ENCODE results near the gene SNX18. TPM values are rescaled to one million over a fixed set of nuclear protein-coding genes. Genes with fewer than 3 reads are reported as not detected.

SNX18 gene
- total RNA-seq, 4 donors from 2014 or later, result 17.9 to 43.2 (median 24.4) TPM

DNA sequence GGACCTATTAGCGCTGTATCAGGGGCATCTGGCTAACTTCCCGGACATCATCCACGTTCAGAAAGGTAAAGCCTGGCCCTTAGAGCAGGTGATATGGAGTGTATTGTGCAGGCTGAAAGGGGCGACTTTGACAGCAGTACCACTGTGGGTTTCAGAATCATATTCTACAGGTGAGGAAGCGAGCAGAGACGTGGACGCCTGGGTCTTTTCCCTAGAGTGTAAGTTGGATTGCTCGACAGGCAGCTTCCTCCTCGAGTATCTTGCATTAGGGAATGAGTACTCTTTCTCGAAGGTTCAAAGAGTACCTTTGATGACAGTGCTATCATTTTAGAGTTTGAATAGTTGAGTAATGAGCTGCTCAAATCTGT, 1.9 kb downstream of the SNX18 start:
- H3K4me3 ChIP-seq, result peak overlapping the region; percentile 82
- WGBS, result 62% methylated on average over 9 of the region's 10 CpGs
- TF ChIP-seq EP300 (IDR thresholded peaks at IDR 0.05) (no peak), CTCF (IDR thresholded peaks at IDR 0.05) (no peak), POLR2AphosphoS5 (IDR thresholded peaks at IDR 0.05) (no peak), POLR2A (IDR thresholded peaks at IDR 0.05) (no peak)
- no peaks in the 10 kb centered on the region for H3K27me3 ChIP-seq
- no peaks in the 10 kb centered on the region for H3K9me3 ChIP-seq
- no peak for DNase-seq (ENCODE audit: low spot score in 2 of 2)
- no peaks in the 10 kb centered on the region for H3K36me3 ChIP-seq
- peak overlapping the region; percentile 88 for H3K27ac ChIP-seq
- H3K4me1 ChIP-seq, result peaks cover 71% of the 10 kb centered on the region

GRCh38 chr5:54520438-54520846, 2.9 kb downstream of the SNX18 start:
- H3K9me3 ChIP-seq, result no peaks in the 10 kb centered on the region
- WGBS, result 12% methylated on average over 7 of the region's 7 CpGs
- peak overlapping the region; percentile 88 for H3K27ac ChIP-seq
- H3K27me3 ChIP-seq, result no peaks in the 10 kb centered on the region
- H3K36me3 ChIP-seq, result no peaks in the 10 kb centered on the region
- peaks cover 78% of the 10 kb centered on the region for H3K4me1 ChIP-seq
- no peak for DNase-seq (ENCODE audit: low spot score in 2 of 2)
- H3K4me3 ChIP-seq, result peak overlapping the region; percentile 82
- no peak for TF ChIP-seq POLR2A (IDR thresholded peaks at IDR 0.05)
- no peak for TF ChIP-seq CTCF (IDR thresholded peaks at IDR 0.05)
- TF ChIP-seq POLR2AphosphoS5 (IDR thresholded peaks at IDR 0.05), result no peak
- no peak for TF ChIP-seq EP300 (IDR thresholded peaks at IDR 0.05)

GRCh38 chr5:54520940-54521339, 3.4 kb downstream of the SNX18 start:
- TF ChIP-seq POLR2A (IDR thresholded peaks at IDR 0.05), result no peak
- TF ChIP-seq POLR2AphosphoS5 (IDR thresholded peaks at IDR 0.05), result no peak
- TF ChIP-seq EP300 (IDR thresholded peaks at IDR 0.05), result no peak
- no peak for TF ChIP-seq CTCF (IDR thresholded peaks at IDR 0.05)
- H3K27ac ChIP-seq, result peak overlapping the region; percentile 88
- H3K4me1 ChIP-seq, result peaks cover 83% of the 10 kb centered on the region
- no peaks in the 10 kb centered on the region for H3K27me3 ChIP-seq
- no peak for DNase-seq (ENCODE audit: low spot score in 2 of 2)
- H3K36me3 ChIP-seq, result no peaks in the 10 kb centered on the region
- 55% methylated on average over 2 of the region's 2 CpGs for WGBS
- no peaks in the 10 kb centered on the region for H3K9me3 ChIP-seq
- H3K4me3 ChIP-seq, result peak overlapping the region; percentile 82

- Histone ChIP-seq H3K27me3 (no peaks in the 10 kb centered on the region), H3K4me3 (peak overlapping the region; percentile 82), H3K9me3 (no peaks in the 10 kb centered on the region), H3K27ac (no peak overlapping the region), H3K36me3 (no peaks in the 10 kb centered on the region), H3K4me1 (peaks cover 86% of the 10 kb centered on the region)
- TF ChIP-seq EP300 (IDR thresholded peaks at IDR 0.05) (no peak), POLR2AphosphoS5 (IDR thresholded peaks at IDR 0.05) (no peak), CTCF (IDR thresholded peaks at IDR 0.05) (no peak), POLR2A (IDR thresholded peaks at IDR 0.05) (no peak)
- WGBS, result 75% methylated on average over 5 of the region's 5 CpGs
- no peak for DNase-seq (ENCODE audit: low spot score in 2 of 2)
These were observed 4.4 kb downstream of the SNX18 start for GRCh38 chr5:54521856-54522479.

DNA sequence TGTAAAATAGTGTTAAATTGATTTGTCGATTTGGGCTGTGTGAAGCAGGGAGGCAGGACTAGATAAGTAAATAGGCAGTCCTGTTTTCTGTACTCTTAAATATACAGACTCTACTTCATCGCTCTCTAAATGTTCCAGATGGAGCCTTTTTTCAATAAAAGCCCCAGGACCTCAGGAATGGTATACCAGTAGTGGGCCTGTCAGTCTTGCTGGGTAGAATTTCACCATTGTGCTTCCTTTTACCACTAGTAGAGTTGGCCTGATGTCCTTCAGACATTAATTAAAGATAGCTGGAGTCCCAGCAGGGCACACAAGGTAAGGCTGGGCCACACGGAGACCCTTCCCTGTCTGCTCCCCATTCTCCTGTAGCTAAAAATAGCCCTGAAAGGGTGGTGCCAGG, 6.0 kb downstream of the SNX18 start:
- H3K27ac ChIP-seq, result peak overlapping the region; percentile 27

More for the DNA sequence above, 6.0 kb downstream of the SNX18 start:
- no peak overlapping the region for H3K4me3 ChIP-seq
- no peaks in the 10 kb centered on the region for H3K36me3 ChIP-seq
- no peak for DNase-seq (ENCODE audit: low spot score in 2 of 2)
- TF ChIP-seq POLR2AphosphoS5 (IDR thresholded peaks at IDR 0.05), result no peak
- TF ChIP-seq POLR2A (IDR thresholded peaks at IDR 0.05), result no peak
- TF ChIP-seq CTCF (IDR thresholded peaks at IDR 0.05), result no peak
- TF ChIP-seq EP300 (IDR thresholded peaks at IDR 0.05), result no peak
- H3K27me3 ChIP-seq, result no peaks in the 10 kb centered on the region
- 76% methylated on average over 3 of the region's 3 CpGs for WGBS
- no peaks in the 10 kb centered on the region for H3K9me3 ChIP-seq
- peaks cover 94% of the 10 kb centered on the region for H3K4me1 ChIP-seq

All from suprapubic skin (tissue), 4 donors.